Activated CD4-positive, CD25-positive, alpha-beta regulatory T cell treated with anti-CD3 and anti-CD28 coated beads, Interleukin-2, amount 50 U/mL, for 24 hours (primary cell): ENCODE measurements around the gene DPH7.
"Not testable (repeated sequence)": the region's sequence is repeated elsewhere in the genome, so short reads cannot be mapped to it uniquely, and the experiment has no call there.

Source experiments
- ATAC-seq, 2 donors: fragments of 150-1000 bp; cut with Tn5 transposase; one replicate each; pipeline ENCODE4 v1.10.0; 2021; ENCODE audit warnings: mild to moderate bottlenecking in 1 of 2, moderate library complexity in 1 of 2

Gene DPH7

DNA sequence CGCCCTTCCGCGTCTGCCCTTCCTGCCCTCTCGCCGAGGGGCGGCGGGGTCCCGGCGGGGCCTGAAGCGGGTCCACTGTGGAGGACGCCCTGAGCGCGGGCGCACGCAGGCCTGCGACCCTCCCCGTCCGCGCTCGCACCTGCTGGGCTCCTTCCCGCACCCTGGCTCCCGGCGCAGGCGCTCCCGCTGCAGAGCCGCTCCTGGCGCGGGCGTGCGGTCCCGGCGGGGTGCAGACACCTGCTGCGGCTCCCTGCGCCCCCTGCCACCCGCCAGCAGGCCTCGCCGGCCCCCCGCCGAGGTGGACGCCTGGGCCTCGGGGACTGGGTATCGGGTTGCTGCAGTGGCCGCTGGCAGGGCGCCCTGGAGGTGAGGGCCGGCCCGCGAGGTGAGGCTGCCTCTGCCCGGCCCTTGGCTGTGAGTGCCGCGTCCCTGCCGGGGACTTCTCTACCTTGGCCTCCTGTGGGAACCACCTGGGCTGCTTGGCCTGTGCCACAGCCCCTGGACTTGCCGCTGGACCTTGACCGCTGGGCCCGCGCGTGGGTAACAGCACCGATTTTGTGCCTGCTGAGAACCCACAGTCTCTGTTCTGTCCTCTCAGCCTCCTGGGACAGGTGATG, 27.4 kb upstream of the DPH7 start:
- ATAC-seq, result peak; percentile 1 to 2

DNA sequence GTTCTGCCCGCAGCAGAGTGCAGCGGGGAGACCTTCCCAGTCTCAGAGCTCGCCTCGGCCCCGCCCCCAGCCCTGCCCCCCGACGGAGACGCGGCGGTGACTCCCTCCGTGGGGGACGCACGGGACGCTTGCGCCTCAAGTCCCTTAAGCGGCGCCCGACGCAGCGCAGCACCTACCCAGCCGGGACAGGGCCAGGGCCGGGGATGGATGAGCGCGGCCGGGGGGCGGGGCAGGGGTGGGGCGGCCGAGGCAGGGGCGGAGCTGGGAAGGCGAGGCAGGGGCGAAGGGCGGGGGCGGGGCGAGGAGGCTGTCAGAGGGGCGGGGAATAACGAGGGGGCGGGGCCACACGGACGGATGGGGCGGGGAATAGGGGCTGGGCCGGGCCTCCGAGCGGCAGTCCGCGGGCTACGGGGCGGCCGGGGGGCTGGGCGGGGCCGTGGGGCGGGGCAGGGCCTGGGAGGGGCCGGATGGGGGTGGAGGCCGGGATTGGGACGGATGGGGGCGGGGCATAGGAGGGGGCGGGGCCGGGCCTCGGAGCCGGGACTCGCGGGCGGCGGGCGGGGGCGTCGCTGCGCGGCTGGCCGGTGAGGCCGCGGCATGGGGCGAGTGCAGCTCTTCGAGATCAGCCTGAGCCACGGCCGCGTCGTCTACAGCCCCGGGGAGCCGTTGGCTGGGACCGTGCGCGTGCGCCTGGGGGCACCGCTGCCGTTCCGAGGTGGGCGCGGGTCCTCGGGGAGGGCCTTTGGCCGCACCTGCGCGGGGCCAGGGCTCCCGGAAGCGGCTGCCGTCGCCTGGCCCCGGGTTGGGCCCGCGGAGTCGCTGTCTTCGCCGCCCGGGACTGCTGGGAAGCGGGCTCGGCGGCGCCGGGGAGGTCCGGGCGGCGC, 26.6 kb upstream of the DPH7 start, which contains the start of gene ARRDC1:
Gene ARRDC1 (plus strand): TSS at position 566 of the 884 bp plus-strand sequence. CDS start 32 bp downstream, at position 598.
- peak; percentile 93 to 97 for ATAC-seq

GRCh38 chr9:137604345-137605086, 25.8 kb upstream of the DPH7 start:
- no peak for ATAC-seq

DNA sequence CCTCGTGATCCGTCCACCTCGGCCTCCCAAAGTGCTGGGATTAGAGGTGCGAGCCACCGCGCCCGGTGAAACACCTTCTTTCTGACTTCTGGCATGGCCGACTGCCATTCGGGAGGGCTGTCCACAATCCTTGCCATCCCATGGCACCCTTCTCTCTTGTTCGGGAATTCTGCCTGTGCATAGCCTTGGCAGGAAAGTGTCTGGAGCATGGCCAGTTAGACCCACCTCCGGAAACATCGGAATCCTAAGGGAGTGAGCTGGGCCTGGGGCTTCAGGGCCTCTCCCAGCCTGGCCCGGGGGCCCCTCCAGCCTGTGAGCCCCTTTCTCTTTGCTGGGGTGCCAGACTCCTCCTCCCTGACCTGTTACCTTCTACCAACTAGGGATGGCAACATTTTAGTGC, 25.2 kb upstream of the DPH7 start:
- ATAC-seq, result no peak

DNA sequence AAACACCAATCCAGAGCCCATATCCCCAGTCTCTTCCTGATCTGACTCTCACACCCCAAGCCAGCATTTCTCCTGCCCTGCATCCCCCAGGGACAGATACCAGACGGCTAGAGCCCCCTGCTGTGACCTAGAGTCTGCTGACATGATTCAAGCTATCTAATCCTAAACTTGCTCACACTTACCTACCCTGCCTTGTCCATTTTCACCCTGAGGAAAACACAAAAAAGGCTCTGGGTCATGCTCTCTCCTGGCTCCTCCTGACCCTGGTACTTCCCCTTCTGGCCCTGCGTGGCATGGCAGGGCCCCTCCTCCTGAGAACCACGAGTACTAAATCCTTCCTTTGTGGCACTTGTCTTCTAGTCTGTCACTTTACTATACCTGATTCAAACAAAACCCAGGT, 23.9 kb upstream of the DPH7 start:
- no peak for ATAC-seq

GRCh38 chr9:137598943-137599342, 20.2 kb upstream of the DPH7 start:
- ATAC-seq, result no peak

- not testable (repeated sequence) for ATAC-seq
Measured at GRCh38 chr9:137596577-137596976, 17.9 kb upstream of the DPH7 start.

GRCh38 chr9:137593176-137593575, 14.5 kb upstream of the DPH7 start:
- no peak for ATAC-seq

DNA sequence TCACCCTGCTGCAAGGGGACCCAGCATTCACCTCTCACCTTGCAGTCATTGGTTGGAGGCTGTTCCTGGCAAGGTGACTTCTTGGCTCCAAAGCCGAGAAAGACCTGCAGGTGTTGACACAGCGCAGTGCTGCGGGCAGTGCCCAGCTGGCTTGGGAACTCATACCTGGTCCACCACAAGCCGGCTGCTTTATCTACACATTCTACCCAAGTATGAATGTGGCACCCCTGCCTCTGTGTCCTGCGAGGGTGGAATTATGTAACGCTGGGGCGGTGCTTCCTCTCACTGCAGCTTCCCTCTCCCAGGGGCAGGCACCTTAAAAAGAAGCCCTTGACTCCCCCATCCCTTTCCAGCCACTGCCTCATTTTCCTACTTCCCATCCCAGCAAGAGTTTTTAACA, 14.0 kb upstream of the DPH7 start:
- no peak for ATAC-seq

DNA sequence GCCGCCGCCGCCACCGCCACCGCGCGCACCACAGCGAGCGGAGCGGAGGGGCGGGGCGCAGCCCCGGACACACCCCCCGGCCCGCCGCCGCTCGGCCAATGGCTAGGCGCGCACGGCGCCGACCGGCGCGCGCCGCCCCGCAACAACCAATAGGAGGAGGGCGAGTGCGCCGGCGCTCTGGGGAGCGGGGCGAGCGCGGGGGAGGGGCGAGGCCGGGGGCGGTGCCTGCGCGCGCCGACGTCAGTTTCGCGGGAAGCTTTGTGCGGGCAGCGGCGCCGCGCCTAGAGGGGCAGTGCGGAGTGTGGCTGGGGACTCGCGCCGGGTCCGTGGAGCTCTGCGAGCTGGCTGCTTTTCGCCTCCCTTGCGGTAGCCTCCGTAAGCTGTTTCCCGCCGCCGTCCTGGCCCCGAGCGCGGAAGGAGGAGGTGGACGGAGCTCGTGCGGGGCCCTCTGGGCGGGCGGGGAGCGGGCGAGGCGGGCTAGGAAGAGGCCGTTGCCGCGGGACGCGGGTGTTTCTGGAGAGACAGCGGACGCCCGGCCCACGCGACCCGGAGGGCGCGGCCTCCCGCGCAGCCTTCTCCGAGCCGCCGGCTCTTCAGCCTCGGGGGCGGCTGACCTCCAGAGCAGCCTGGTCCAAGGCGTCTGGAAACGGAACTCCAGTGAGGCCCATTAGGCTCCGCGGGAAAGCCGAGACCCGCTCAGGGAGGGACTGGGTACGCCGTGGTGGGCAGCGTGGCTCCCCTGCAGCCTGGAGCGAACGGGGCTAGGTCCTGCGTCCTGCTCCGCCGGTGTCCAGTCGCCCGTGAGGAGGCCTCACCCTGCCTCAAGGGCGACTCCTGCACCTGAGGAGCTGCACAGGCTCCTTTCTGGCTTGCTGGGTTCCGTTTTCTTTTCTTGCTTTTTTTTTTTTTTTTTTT, 12.0 kb upstream of the DPH7 start, which contains the start of gene ZMYND19:
Gene ZMYND19 (minus strand): TSS at position 44 of the 915 bp plus-strand sequence. CDS start 249 bp downstream, outside the sequence.
- ATAC-seq, result peak; percentile 97

GRCh38 chr9:137590123-137590468, 11.4 kb upstream of the DPH7 start:
- peak in 1 of 2 donors; percentile 14 for ATAC-seq

DNA sequence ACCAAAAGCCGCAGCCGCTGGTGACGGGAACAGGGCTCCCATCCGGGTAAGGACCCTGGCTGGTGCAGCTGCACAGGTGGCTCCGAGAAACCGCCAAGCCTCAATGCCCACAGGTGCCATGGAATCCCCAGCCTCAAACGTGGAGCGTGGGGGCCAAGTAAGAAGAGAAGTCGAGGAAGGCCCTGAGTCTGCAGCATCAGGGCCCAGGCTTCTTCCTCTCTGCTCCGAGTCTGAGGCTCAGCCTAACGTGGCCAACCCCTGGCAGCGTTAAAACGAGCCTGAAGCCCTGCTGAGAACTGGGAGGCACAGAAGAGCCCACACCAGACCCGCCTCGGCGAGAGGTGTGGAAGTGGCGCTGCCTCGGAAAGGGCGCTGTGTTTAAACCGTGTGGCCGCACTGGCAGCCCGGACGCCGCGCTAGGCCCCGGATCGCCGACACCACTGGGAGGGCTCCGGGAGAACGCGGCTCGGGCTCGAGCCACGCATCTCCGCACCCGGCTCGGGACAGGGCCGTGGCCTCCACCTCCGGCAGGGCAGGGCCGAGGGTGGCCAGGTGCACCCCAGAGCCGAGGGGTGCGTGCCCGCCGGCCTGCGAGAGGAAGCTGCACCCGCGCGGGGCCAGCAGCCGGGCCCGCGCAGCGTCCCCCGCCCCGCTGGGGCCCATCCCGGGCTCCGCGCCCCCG, 10.9 kb upstream of the DPH7 start:
- peak; percentile 1 to 11 for ATAC-seq

- no peak for ATAC-seq
Measured at GRCh38 chr9:137588891-137589290, 10.2 kb upstream of the DPH7 start.

DNA sequence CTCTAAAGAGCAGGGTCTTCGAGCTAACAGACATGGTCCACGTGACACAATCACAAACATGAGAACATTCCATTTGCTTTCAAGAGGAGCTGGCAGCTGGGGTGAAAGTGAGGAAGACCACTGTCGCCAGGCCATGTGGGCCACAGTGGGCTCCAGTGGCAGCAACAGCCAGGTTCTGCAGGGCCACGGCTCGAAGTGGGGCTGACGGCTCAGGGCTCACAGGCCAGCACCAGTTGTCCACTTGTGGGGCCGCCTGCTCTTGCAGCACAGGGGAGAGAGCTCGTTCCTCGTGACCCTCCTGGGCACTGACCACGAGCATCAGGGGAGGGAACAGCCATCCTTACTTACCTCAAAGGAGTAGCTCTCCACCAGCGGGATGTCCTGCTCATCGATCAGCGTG, 9.6 kb upstream of the DPH7 start:
- ATAC-seq, result no peak

DNA sequence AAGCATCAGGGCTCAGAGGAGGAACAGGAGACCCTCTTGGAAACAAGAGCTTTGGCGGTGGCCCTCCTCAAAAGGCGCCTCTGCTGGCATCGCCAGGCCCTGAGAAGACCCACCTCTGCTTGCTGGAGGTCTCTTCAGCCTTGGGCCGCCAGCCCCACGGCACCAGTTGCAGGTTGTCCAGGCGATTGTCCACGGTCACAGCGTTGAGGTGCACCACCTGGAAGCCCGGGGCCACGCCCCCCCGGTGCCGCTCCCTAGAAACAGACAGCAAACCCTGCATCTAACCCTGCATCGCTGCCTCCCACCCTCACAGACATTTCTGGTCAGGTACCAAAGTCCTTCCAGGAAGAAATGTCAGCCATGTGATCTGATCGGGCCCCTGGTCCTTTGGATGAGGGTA, 8.1 kb upstream of the DPH7 start:
- ATAC-seq, result no peak

GRCh38 chr9:137583957-137584356, 5.2 kb upstream of the DPH7 start:
- ATAC-seq, result no peak

DNA sequence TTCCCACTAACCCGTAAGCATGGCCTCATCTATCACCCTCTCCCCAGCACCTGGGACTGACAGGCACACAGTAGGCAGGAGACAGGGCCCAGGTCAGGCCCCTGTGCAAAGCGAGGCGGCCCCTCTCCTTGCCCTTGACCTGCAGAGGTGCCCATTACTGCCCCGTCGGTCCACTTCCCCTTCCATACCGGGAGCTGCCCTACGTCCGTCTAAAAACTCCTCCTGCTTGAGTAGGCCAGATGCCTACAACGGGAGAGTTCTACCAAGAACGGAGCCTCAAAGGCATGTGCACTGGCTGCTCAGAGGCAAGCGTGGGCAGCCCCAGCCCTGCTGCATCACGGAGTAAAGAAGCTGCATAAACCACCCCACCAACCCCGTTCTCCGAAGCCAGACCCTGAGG, 4.6 kb upstream of the DPH7 start:
- ATAC-seq, result no peak

DNA sequence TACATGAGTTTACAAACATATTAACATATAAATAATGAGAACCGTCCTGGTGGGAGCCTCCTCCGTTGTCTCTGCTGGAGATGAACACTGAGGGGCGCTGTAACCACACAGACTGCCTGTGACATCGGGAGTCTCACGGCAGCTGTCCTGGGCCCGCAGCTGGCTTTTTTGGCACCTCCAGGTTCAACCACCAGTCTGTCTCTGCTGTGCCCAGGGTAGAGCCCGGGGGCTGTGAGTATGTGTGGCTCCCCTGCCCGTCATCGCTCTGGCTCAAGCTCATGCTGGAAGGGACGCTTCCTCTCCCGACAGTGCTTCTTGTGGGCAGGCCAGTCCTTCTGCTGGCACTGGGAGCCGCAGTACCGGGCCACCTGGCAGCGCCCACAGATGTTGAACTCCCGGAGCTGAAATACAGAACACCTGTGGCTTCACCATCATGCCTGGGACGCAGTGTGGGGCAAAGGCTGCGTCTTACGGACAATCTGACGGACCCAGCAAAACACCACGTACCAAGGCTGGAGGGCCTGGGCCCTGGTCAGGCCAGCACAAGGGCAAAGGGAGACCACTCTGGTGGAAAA, 3.6 kb upstream of the DPH7 start:
- ATAC-seq, result no peak

DNA sequence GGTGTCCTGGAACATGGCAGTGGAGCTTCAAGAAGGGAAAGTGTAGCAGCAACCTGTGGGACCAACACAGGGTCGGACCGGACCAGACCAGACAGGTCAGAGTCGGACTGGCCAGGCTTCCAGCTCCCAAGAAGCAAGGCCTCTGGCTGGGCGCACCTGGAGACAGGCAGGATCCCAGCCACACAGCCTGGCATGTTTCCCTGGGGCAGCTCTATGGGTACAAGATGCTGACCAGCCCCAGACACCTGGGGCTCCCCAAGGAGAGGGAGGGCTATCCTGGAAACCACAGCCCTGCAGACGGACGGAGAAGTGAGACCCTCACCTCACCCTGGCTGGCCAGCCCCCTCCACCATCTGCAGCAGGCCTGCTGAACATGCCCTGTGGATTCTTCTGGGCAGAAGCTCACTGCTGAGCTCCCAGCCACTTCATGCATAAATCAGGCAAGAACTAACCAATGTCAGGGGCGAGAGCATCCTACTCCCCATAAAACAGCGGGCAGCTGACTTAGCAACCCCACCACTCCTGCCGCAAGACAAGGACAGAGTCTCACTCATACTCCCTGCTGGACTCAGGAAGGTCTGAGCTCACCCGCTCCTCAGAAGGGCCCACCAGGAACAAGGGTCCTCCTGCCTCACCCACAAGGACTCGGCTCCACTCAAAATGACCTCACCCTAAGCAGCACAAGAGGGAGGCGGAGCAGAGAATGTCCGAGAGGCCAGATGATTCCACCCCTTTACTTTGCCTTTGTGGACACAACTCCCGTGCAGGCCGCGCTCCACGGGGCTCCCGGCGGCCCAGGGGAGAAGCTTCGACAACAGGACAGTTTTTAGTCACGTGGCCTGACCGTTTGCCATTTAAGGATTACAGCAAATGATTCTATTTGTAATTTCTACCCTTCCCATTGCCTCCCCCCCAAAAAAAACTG, 2.9 kb upstream of the DPH7 start:
- no peak for ATAC-seq

DNA sequence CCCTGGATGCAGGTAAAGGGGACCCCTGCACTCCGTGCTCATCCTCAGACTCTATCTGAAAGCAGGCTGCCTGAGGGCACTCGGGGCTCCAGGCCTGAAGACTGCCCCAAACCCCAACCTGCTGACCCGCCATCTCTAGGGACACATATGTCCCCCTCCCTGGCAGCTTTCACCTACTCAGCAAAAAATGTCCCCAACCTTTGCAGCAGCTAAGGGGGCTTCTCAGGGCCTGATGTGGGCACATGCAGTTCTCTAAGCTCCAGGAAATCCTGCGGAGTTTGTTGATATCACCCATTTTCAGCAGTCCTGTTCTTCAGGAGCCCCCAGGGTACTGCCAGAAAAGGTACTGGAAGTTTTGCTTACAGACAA, 2.2 kb upstream of the DPH7 start:
- no peak for ATAC-seq
